Progenitor cell of endocrine pancreas (in vitro differentiated cells): Measurements from ENCODE around the gene JUP. TPM values are rescaled to one million over a fixed set of nuclear protein-coding genes. Genes with fewer than 3 reads are reported as not detected.
A peak's percentile ranks its signal among the peaks of the same experiment; 100 is the strongest.
"Not testable (repeated sequence)": the region's sequence is repeated elsewhere in the genome, so short reads cannot be mapped to it uniquely, and the experiment has no call there.

Source experiments
- DNase-seq: peaks from one replicate; pipeline ENCODE4 v3.0.0; 2021; ENCODE audit warnings: low spot score; ENCODE audit not compliant: unreplicated experiment
- H3K27ac Mint-ChIP-seq: 2 replicates; pipeline ENCODE4 v1.8.0; 2021; ENCODE audit warnings: mild to moderate bottlenecking, moderate library complexity, mixed read lengths
- H3K27me3 Mint-ChIP-seq: 2 replicates; pipeline ENCODE4 v1.8.0; 2021; ENCODE audit warnings: mixed read lengths
- H3K36me3 Mint-ChIP-seq: 2 replicates; pipeline ENCODE4 v1.8.0; 2022; ENCODE audit warnings: mixed read lengths; ENCODE audit not compliant: insufficient read depth
- H3K4me1 Mint-ChIP-seq: 2 replicates; pipeline ENCODE4 v1.8.0; 2021; ENCODE audit warnings: low read depth, mixed read lengths
- H3K4me3 Mint-ChIP-seq: 2 replicates; pipeline ENCODE4 v1.8.0; 2021; ENCODE audit warnings: low read depth, mild to moderate bottlenecking, moderate library complexity, mixed read lengths
- H3K9me3 Mint-ChIP-seq: 2 replicates; pipeline ENCODE4 v1.8.0; 2021; ENCODE audit warnings: low read depth, mixed read lengths
- CTCF ChIP-seq: fragments of 200-600 bp; sonication (generic); IDR thresholded peaks from one replicate; pipeline ENCODE4 v1.5.0; 2021; ENCODE audit warnings: antibody characterized with exemption, mild to moderate bottlenecking; ENCODE audit not compliant: unreplicated experiment
- total RNA-seq: library from RNA; stranded (reverse); gene quantifications from 2 replicates; pipeline ENCODE4 v1.2.1, GENCODE V29; 2021

The JUP gene
- total RNA-seq, 1 donor from 2014 or later, result 195 TPM

GRCh38 chr17:41782142-41782541 is 4.4 kb downstream of the JUP start:
- TF ChIP-seq CTCF, result no peak
- H3K4me3 Mint-ChIP-seq, result peak overlapping the region; percentile 6
- no peak for DNase-seq
- peak overlapping the region; percentile 53 for H3K27ac Mint-ChIP-seq
- no peaks in the 10 kb centered on the region for H3K9me3 Mint-ChIP-seq
- peaks cover 4% of the 10 kb centered on the region for H3K36me3 Mint-ChIP-seq
- H3K4me1 Mint-ChIP-seq, result peaks cover 31% of the 10 kb centered on the region
- no peaks in the 10 kb centered on the region for H3K27me3 Mint-ChIP-seq

- Mint-ChIP-seq H3K27ac (peak overlapping the region; percentile 53), H3K9me3 (no peaks in the 10 kb centered on the region), H3K4me3 (no peak overlapping the region), H3K27me3 (no peaks in the 10 kb centered on the region), H3K36me3 (peaks cover 4% of the 10 kb centered on the region), H3K4me1 (peaks cover 29% of the 10 kb centered on the region)
- DNase-seq, result no peak
- TF ChIP-seq CTCF, result no peak
These were observed 5.0 kb downstream of the JUP start for GRCh38 chr17:41781404-41782110.

GRCh38 chr17:41779954-41780353 is 6.6 kb downstream of the JUP start:
- Mint-ChIP-seq H3K27me3 (no peaks in the 10 kb centered on the region), H3K9me3 (no peaks in the 10 kb centered on the region), H3K4me1 (peaks cover 27% of the 10 kb centered on the region), H3K4me3 (no peak overlapping the region), H3K36me3 (peaks cover 4% of the 10 kb centered on the region), H3K27ac (no peak overlapping the region)
- no peak for TF ChIP-seq CTCF
- DNase-seq, result no peak

- H3K36me3 Mint-ChIP-seq, result peaks cover 3% of the 10 kb centered on the region
- peaks cover 32% of the 10 kb centered on the region for H3K4me1 Mint-ChIP-seq
- TF ChIP-seq CTCF, result no peak
- H3K27me3 Mint-ChIP-seq, result no peaks in the 10 kb centered on the region
- no peak overlapping the region for H3K4me3 Mint-ChIP-seq
- DNase-seq, result no peak
- H3K9me3 Mint-ChIP-seq, result no peaks in the 10 kb centered on the region
- H3K27ac Mint-ChIP-seq, result peak overlapping the region; percentile 80
These were observed 8.8 kb downstream of the JUP start for GRCh38 chr17:41777574-41778188.

- Mint-ChIP-seq H3K4me1 (peaks cover 32% of the 10 kb centered on the region), H3K9me3 (no peaks in the 10 kb centered on the region), H3K36me3 (peaks cover 3% of the 10 kb centered on the region), H3K27ac (peak overlapping the region; percentile 80), H3K27me3 (no peaks in the 10 kb centered on the region), H3K4me3 (no peak overlapping the region)
- no peak for TF ChIP-seq CTCF
- no peak for DNase-seq
These were observed 9.3 kb downstream of the JUP start for GRCh38 chr17:41777157-41777573.

- not testable (repeated sequence) for H3K4me3 Mint-ChIP-seq
- peak overlapping the region; percentile 71 for H3K27ac Mint-ChIP-seq
These were observed 10.1 kb downstream of the JUP start for GRCh38 chr17:41776262-41776900.

More at GRCh38 chr17:41776262-41776900, 10.1 kb downstream of the JUP start:
- DNase-seq, H3K27me3 Mint-ChIP-seq, H3K36me3 Mint-ChIP-seq, H3K9me3 Mint-ChIP-seq: not testable (repeated sequence)
- H3K4me1 Mint-ChIP-seq, result peaks cover 24% of the 10 kb centered on the region
